ENCODE results near the gene MYH14. TPM values are rescaled to one million over a fixed set of nuclear protein-coding genes. Genes with fewer than 3 reads are reported as not detected.

Gene MYH14
- total and polyA plus RNA-seq, 10 of the 15 experiments (the other 5 are each of a cell fraction or from before 2014, with no cell fraction given): 0.06 to 0.69 (median 0.15) TPM; not detected in 4

DNA sequence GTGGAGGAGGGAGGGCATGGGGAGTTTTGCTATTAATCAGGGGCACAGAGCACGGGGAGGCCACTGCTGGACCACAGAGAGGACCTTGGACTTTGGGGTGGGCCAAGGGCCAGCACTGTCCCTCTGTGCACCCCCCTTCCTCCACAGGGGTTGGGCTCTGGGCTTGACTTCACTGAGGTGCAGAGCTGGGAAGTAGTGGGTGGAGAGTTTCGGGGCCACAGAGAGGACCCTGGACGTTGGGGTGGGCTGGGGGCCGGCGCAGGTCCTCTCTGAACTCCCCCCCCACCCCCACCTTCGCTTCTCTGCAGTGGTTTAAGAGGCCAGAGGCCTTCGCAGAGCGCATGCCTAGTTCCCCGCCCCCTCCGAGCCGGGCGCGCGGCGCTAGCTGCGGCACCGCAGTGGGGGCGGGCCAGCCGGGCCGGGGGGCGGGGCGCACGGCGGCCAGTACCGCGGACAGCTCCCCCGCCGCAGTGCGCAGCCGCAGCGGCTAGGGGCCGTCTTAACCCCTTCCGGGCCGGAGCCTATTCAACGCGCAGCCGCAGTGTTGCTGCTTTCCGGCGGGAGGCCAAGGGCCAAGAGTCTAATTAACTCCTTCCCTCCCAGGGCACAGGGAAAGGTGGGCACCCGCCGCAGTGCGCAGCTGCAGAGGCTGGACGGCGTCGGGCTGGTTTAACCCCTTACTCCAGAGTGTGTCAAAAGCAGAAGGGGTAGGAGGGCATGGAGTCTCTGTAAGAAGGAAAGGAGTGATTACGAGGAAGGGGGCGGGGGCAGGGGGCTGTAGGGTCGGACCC is 122.1 kb downstream of the MYH14 start (continued):
- TF ChIP-seq SUZ12 (IDR thresholded peaks at IDR 0.05; ENCODE audit: unreplicated experiment) (no peak), RELA (IDR thresholded peaks at IDR 0.05; ENCODE audit: borderline replicate concordance, partially characterized antibody) (no peak), CHD2 (IDR thresholded peaks at IDR 0.05; ENCODE audit: borderline replicate concordance, low read depth, low read length) (peak; percentile 33; the same call in 1 of the 2 replicates)

GRCh38 chr19:50326101-50326664 is 122.8 kb downstream of the MYH14 start:
- Histone ChIP-seq H3K4me3 (no peak overlapping the region; the same call in 1 of the 2 replicates), H3K79me2 (ENCODE audit: control insufficient read depth, insufficient read depth, low read length) (no peaks in the 10 kb centered on the region)
- no peak for TF ChIP-seq BACH1 (IDR thresholded peaks at IDR 0.05; ENCODE audit: borderline replicate concordance)
- TF ChIP-seq ATF7 (IDR thresholded peaks at IDR 0.05; ENCODE audit: low read depth): no peak
- TF ChIP-seq CHD2 (IDR thresholded peaks at IDR 0.05; ENCODE audit: borderline replicate concordance, low read depth, low read length): no peak
- TF ChIP-seq, protein P1, sequence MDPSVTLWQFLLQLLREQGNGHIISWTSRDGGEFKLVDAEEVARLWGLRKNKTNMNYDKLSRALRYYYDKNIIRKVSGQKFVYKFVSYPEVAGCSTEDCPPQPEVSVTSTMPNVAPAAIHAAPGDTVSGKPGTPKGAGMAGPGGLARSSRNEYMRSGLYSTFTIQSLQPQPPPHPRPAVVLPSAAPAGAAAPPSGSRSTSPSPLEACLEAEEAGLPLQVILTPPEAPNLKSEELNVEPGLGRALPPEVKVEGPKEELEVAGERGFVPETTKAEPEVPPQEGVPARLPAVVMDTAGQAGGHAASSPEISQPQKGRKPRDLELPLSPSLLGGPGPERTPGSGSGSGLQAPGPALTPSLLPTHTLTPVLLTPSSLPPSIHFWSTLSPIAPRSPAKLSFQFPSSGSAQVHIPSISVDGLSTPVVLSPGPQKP (IDR thresholded peaks at IDR 0.05; ENCODE audit: low read depth, low read length): no peak
- no peak for TF ChIP-seq SRF (IDR thresholded peaks at IDR 0.05; ENCODE audit: low read depth in 2 of 2, low read length in 2 of 2)
- no peak for TF ChIP-seq ZNF217 (IDR thresholded peaks at IDR 0.05)
- TF ChIP-seq PRDM15 (CRISPR knock-in tag; IDR thresholded peaks at IDR 0.05): no peak
- TF ChIP-seq RB1 (IDR thresholded peaks at IDR 0.05; ENCODE audit: borderline replicate concordance): no peak
- no peak for TF ChIP-seq CTCF (IDR thresholded peaks at IDR 0.05 in 2 of 3, conservative IDR thresholded peaks at IDR 0.05 in 1 of 3; ENCODE audit: control insufficient read depth in 2 of 3, extremely low read depth in 1 of 3, insufficient read depth in 1 of 3, low read depth in 3 of 3, low read length in 3 of 3)
- no peak for TF ChIP-seq ATF3 (IDR thresholded peaks at IDR 0.05; ENCODE audit: borderline replicate concordance, extremely low read depth, low read depth, low read length)

More at GRCh38 chr19:50326101-50326664, 122.8 kb downstream of the MYH14 start:
- ChIA-PET CTCF (interaction anchor here (0.9 kb wide), 1 partner anchor 20 kb away, joined by 3 read pairs; no protein-coding TSS in a partner anchor), RAD21 (ENCODE audit: unreplicated experiment) (interaction anchor here (1.0 to 1.3 kb wide), 2 partner anchors 134 to 178 kb away, joined by 3 to 4 read pairs; no protein-coding TSS in a partner anchor), POLR2A (interaction anchor here (0.6 kb wide), 3 partner anchors 24 to 483 kb away, joined by 3 to 4 read pairs (median 4); no protein-coding TSS in a partner anchor), SMC1A (ENCODE audit: uncharacterized antibody, unreplicated experiment) (interaction anchor here (1.0 kb wide), 1 partner anchor 10 kb away, joined by 3 read pairs; no protein-coding TSS in a partner anchor)
- Histone ChIP-seq H2AFZ (ENCODE audit: control insufficient read depth, low read depth, low read length) (no peak overlapping the region), H3K4me2 (ENCODE audit: control insufficient read depth, insufficient read depth) (peak overlapping the region; percentile 62), H3K36me3 (ENCODE audit: control insufficient read depth in 2 of 2, insufficient read depth in 2 of 2, low read length in 1 of 2) (no peaks in the 10 kb centered on the region), H3K27ac (ENCODE audit: control insufficient read depth, insufficient read depth) (no peak overlapping the region), H3K4me1 (ENCODE audit: control insufficient read depth, insufficient read depth, low read length) (peaks cover 15% of the 10 kb centered on the region), H3K27me3 (replicated peaks in 1 of 2; ENCODE audit: control insufficient read depth in 2 of 2, insufficient read depth in 2 of 2, low read length in 1 of 2) (peaks cover 2 to 16% of the 10 kb centered on the region in 2 experiments; a peak in 3 of 4 replicates), H4K20me1 (ENCODE audit: control insufficient read depth, insufficient read depth) (peaks cover 4% of the 10 kb centered on the region; the same call in 1 of the 2 replicates), H3K9ac (ENCODE audit: control insufficient read depth, insufficient read depth, low read length) (no peak overlapping the region), H3K9me3 (replicated peaks; ENCODE audit: control insufficient read depth, insufficient read depth, low read length) (no peaks in the 10 kb centered on the region; the same call in 2 of the 3 replicates)
- no peak for FAIRE-seq
- no peak for DNase-seq (ENCODE audit: low read depth, low spot score)
- intact Hi-C loops (cut with micrococcal nuclease; ENCODE audit: unreplicated experiment): no loop called here
- no peak for ATAC-seq
- WGBS (ENCODE audit: insufficient coverage, insufficient replicate concordance, low lambda C conversion rate, missing lambda C conversion rate): 36% methylated on average over 26 of the region's 26 CpGs
- no TSS peak for BruUV-seq (replicated peaks)
- in situ Hi-C loops (cut with MboI): loop anchor here (25.0 kb wide), 1 partner anchor 1036 kb away; the partner anchor contains the start of genes CLDND2, ETFB and NKG7

Data from GM12878 (cell line).